GM12892 (cell line): ENCODE data around the gene POLR3H.

Source experiments
- DNase-seq: peaks from one replicate; pipeline ENCODE4 v3.0.0; 2011; ENCODE audit not compliant: insufficient read length
- FAIRE-seq: peaks from 2 replicates; lab custom pipeline; 2011; peaks lifted over from hg19 to GRCh38; lab: Jason Lieb, UNC
- POLR2A ChIP-seq: IDR thresholded peaks from 2 replicates; pipeline ENCODE4 v1.6.1; 2011; ENCODE audit warnings: low read depth, low read length, control low read depth
- POLR2AphosphoS5 ChIP-seq: IDR thresholded peaks from 2 replicates; pipeline ENCODE4 v1.6.1; 2011; ENCODE audit warnings: low read depth, low read length, control low read depth
- TAF1 ChIP-seq: IDR thresholded peaks from 2 replicates; pipeline ENCODE4 v1.6.1; 2011; ENCODE audit warnings: low read depth, mild to moderate bottlenecking, control low read depth, low read length, borderline replicate concordance

Gene POLR3H

DNA sequence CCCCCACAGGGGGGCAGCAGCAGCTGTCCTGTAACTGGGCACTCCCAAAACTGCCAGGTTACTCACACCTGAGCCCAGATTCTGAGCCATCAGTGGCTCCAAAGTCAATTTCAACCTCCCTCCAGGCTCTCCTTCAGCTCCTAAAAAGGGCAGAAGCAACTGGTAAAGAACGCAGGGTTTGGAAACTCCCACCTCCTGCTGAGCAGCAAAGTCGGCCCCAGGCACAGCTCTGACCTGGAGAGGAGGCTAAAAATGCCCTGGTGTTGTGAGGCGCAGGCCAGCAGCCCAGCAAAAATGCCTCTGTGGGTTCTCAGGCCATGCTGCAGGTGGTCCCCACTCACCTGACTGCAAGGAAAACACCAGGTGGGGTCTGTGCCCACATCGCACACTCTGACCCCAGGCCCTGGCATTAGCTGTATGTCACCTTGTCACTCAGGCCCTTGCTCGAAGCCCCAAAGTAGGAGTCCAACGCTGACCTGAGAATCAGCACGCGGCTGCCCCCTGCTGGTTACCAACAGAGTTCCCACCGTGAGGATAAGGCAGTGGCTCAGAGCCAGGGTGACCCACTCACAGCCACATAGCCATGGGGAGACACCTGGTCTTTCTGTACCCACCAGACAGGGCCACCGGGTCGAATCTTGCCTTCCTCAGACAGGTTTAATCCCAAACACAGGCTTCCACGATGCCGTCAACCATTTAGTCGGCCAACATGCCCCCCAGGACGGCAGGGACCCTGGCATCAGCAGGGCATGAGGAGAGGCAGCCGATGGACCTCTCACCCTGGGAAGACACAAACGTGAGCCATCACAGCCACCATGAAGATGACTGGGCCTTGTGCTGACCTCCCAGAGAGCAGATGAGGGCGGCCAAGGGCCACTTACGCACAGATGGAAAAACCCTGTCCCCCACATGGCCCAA lies 11.1 kb downstream of the POLR3H start:
- DNase-seq: peak; percentile 76
- no peak for TF ChIP-seq POLR2AphosphoS5
- no peak for TF ChIP-seq TAF1
- no peak for TF ChIP-seq POLR2A
- peak; percentile 89 for FAIRE-seq

DNA sequence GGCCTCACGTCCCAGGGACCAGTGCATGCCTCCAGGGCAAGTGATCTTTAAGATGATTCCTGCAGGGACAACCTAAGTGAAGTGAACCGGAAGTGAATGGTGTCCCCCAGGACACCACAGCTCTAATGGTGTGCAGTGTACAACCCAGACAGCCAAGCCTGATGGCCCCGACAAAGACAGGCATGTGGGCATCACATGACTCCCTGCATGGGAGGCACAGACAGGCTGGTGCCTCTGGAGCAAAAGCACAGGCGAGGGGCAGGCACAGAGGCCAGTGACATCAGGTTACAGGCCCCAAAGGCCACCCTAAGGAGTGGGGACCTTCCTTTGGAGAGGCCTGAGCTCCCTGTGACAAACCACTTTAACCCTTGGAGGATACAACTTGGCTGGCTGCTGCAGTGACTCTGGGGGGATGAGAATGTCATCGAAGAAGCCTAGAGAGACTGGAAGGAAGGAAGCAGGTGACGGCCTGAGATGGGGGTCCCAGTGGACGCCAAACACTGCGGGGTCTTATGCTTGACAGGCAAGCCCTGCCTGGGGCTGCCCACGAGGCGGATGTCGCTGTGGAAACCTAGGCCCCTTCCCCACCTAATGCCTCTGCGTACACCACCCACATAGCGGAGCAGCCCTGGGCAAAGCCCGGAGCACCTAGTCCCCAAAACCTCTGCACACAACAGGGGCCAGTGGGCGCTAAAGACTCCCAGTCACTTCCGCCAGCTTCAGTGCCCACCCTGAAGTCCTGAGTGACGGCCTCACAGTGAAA lies 12.4 kb downstream of the POLR3H start:
- FAIRE-seq (no peak), DNase-seq (no peak)
- TF ChIP-seq TAF1 (no peak), POLR2AphosphoS5 (no peak), POLR2A (no peak; the same call in 1 of the 2 replicates)

DNA sequence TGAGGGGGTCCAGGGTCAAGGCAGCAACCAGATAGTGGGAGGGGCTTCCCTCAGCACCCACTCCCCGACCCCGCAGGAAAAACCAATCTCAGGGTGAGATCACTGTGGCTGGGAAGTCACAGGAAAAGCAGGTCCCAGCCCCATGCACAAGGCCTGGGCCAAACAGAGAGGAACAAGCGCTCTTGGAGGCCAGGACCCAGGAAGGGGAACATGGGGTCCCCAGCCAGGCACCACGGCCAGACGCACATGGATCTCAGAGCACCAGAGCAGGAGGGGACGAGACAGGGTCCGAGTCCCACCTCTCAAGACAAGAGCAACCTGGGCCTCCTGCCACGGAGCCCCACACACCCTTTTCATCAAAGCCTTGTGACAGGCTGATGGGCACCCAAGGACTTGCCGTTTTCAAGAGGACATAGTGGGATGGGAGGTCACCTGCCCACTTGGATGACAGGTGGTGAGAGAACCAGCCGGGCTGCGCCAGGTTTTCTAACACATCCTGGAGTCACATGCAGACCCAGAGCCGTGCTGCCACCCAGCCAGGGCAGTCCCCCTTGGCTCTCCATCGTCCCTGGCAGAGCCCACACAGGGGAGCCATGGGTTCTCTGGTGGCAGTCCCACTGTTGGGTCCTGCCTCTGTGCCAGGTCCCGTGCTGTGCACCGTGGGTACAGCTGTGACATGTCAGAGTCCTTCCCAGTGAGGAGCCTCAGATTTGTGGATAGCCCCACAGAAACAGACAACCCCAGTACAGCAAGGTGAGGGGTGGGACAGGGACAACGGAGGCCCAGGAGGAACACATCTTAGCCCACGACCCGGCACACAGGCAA lies 13.2 kb downstream of the POLR3H start:
- DNase-seq (no peak), FAIRE-seq (no peak)
- TF ChIP-seq POLR2A (no peak; the same call in 1 of the 2 replicates), POLR2AphosphoS5 (no peak; the same call in 1 of the 2 replicates), TAF1 (no peak)

DNA sequence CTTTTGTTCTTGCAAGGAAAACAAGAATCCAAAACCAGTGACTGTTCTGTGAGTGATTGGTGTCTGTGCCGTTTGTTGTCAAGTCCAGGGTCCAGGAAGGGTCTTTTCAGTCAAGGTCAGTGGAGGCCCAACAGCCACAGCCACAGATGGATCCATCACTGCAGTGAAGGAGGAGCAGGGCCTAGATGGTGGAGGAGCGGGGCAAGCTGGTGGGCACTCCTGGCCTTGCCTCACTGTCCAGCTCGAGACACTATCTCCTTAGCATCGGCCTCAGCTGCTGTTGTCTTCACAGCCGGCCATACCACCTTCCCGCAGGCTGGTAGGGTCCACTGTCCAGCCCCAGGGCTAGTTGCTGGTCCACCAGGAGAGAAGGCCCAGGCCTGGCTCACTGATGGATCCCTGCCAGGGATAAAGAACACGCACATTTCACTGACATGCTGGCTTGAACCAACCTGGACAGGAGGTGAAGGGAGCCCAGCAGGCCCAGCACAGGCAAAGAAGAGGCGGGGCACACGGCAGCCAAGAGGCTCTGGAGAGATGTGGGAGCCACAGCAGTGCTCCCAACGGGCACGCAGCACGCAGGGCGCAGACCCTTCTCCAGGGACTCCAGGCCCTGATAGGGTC lies 15.2 kb downstream of the POLR3H start:
- DNase-seq (no peak), FAIRE-seq (no peak)
- TF ChIP-seq TAF1: no peak
- TF ChIP-seq POLR2AphosphoS5: no peak
- no peak for TF ChIP-seq POLR2A

- DNase-seq: no peak
- no peak for FAIRE-seq
- TF ChIP-seq TAF1 (no peak), POLR2AphosphoS5 (peak; percentile 40; the same call in 1 of the 2 replicates)
Measured at GRCh38 chr22:41528132-41528766, 16.0 kb downstream of the POLR3H start.

DNA sequence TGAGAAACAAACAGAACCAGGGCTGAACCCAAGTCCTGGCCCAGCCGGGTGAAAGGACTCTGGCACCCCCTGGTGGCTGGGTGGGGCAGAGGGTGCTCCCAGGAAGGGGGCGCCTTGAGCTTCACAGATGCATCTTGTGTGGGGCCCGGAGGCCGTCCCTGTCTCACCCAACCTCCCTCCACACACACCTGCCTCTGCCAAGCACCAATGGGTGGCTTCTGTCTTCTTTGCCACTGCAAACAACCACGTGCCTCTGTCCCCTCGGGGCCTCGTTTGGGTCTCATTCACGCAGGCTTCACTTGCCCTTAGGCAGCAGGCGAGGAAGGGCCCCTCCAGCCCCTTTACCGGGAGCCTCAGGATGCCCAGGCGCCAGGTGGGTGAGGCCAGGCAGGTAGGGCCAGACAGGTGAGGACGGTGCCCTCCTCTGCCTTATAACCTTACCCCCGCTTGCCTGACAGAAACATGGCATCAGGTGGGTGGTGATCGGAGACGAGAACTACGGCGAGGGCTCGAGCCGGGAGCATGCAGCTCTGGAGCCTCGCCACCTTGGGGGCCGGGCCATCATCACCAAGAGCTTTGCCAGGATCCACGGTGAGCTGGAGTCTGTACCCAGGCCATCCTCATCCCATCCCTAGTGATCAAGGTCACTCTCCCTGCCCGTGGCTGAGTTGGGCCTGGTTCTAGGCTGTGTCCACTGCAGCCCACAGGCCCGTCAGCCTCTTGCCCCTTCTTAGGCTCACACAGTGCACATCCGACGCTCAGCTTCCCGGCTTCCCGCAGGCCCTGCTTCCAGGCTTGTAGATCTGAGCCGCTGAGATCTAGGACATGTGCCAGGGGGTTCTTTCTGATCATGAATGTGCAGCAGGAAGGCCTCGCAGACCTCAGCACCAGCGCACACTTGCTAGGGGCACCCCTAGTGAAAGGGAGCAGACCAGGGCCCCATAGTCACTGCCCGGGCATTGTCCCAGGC lies 17.2 kb downstream of the POLR3H start:
- FAIRE-seq (peak; percentile 30), DNase-seq (peak; percentile 83)

GRCh38 chr22:41526226-41526829 lies 17.9 kb downstream of the POLR3H start:
- DNase-seq: no peak
- no peak for FAIRE-seq
- TF ChIP-seq POLR2AphosphoS5: 0 out of 2 replicates have a peak, but pooled peaks have one; percentile 8
- TF ChIP-seq TAF1: no peak
- no peak for TF ChIP-seq POLR2A

More for the DNA sequence above, 17.2 kb downstream of the POLR3H start:
- TF ChIP-seq POLR2A (no peak), TAF1 (no peak), POLR2AphosphoS5 (no peak; the same call in 1 of the 2 replicates)

GRCh38 chr22:41525450-41526225 lies 18.6 kb downstream of the POLR3H start:
- no peak for DNase-seq
- TF ChIP-seq TAF1 (no peak), POLR2AphosphoS5 (no peak), POLR2A (peak; percentile 7; the same call in 1 of the 2 replicates)
- no peak for FAIRE-seq

DNA sequence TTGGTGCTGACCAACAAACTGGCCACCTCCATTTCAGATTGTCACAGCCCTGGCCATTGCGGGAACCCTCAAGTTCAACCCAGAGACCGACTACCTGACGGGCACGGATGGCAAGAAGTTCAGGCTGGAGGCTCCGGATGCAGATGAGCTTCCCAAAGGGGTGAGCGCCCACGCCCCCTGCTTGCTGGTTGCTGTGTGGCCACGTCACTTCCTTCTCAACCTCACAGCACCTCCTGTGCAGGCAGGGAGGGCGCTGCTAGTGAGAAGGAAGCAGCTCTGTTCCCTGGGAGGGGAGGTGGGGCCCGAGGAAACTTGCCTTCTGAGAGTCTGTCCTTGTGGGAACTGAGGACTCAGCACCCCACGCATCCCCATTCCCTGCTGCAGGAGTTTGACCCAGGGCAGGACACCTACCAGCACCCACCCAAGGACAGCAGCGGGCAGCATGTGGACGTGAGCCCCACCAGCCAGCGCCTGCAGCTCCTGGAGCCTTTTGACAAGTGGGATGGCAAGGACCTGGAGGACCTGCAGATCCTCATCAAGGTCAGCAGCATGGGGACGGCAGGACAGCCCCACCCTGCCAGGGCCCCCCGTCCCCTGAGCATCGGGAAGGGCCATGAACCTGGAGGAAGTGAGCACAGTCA lies 19.3 kb downstream of the POLR3H start:
- FAIRE-seq: no peak
- TF ChIP-seq POLR2A: 0 out of 2 replicates have a peak, but pooled peaks have one; percentile 25
- no peak for TF ChIP-seq POLR2AphosphoS5
- no peak for TF ChIP-seq TAF1
- no peak for DNase-seq
